ENCODE results near the gene PDHX. TPM values are rescaled to one million over a fixed set of nuclear protein-coding genes. Genes with fewer than 3 reads are reported as not detected.
A peak's percentile ranks its signal among the peaks of the same experiment; 100 is the strongest.
"Not testable (repeated sequence)": the region's sequence is repeated elsewhere in the genome, so short reads cannot be mapped to it uniquely, and the experiment has no call there.

PDHX gene
- total RNA-seq, 1 experiment from 2014 or later = 78.9 TPM

GRCh38 chr11:35015621-35016387 lies 99.4 kb downstream of the PDHX start:
- DNase-seq (ENCODE audit: low spot score) = no peak

GRCh38 chr11:35016916-35017315 lies 100.5 kb downstream of the PDHX start:
- DNase-seq (ENCODE audit: low spot score) = no peak

- DNase-seq (ENCODE audit: low spot score) = no peak
Measured at GRCh38 chr11:35017528-35018342, 101.3 kb downstream of the PDHX start.

- no peak for DNase-seq (ENCODE audit: low spot score)
Measured at GRCh38 chr11:35021589-35021988, 105.2 kb downstream of the PDHX start.

- not testable (repeated sequence) for DNase-seq (ENCODE audit: low spot score)
Measured at GRCh38 chr11:35023940-35024339, 107.5 kb downstream of the PDHX start.

GRCh38 chr11:35028007-35028406 lies 111.6 kb downstream of the PDHX start:
- DNase-seq (ENCODE audit: low spot score) = not testable (repeated sequence)

GRCh38 chr11:35029979-35030682 lies 113.7 kb downstream of the PDHX start:
- DNase-seq (ENCODE audit: low spot score) = peak; percentile 58

- peak; percentile 86 for DNase-seq (ENCODE audit: low spot score)
Measured at GRCh38 chr11:35030716-35031213, 114.3 kb downstream of the PDHX start.

GRCh38 chr11:35031346-35031745 lies 114.9 kb downstream of the PDHX start:
- no peak for DNase-seq (ENCODE audit: low spot score)

GRCh38 chr11:35031867-35032266 lies 115.4 kb downstream of the PDHX start:
- no peak for DNase-seq (ENCODE audit: low spot score)

GRCh38 chr11:35033011-35033410 lies 116.6 kb downstream of the PDHX start:
- no peak for DNase-seq (ENCODE audit: low spot score)

- DNase-seq (ENCODE audit: low spot score) = no peak
Measured at GRCh38 chr11:35034401-35034800, 118.0 kb downstream of the PDHX start.

- DNase-seq (ENCODE audit: low spot score) = peak; percentile 78
Measured at GRCh38 chr11:35035894-35036408, 119.5 kb downstream of the PDHX start.

- DNase-seq (ENCODE audit: low spot score) = no peak
Measured at GRCh38 chr11:35036639-35037038, 120.2 kb downstream of the PDHX start.

GRCh38 chr11:35038211-35038928 lies 122.0 kb downstream of the PDHX start:
- no peak for DNase-seq (ENCODE audit: low spot score)

GRCh38 chr11:35039076-35039475 lies 122.7 kb downstream of the PDHX start:
- DNase-seq (ENCODE audit: low spot score) = no peak

- peak; percentile 81 for DNase-seq (ENCODE audit: low spot score)
Measured at GRCh38 chr11:35040221-35040942, 124.0 kb downstream of the PDHX start.

- DNase-seq (ENCODE audit: low spot score) = no peak
Measured at GRCh38 chr11:35041070-35041554, 124.7 kb downstream of the PDHX start.

- no peak for DNase-seq (ENCODE audit: low spot score)
Measured at GRCh38 chr11:35042224-35042623, 125.8 kb downstream of the PDHX start.

- DNase-seq (ENCODE audit: low spot score) = no peak
Measured at GRCh38 chr11:35042913-35043312, 126.5 kb downstream of the PDHX start.
